IPS-NIHi7 (cell line): ENCODE data around the gene PITPNC1.
A peak's percentile ranks its signal among the peaks of the same experiment; 100 is the strongest.
"Not testable (repeated sequence)": the region's sequence is repeated elsewhere in the genome, so short reads cannot be mapped to it uniquely, and the experiment has no call there.

Experiments used
- DNase-seq: peaks from one replicate; pipeline ENCODE4 v3.0.0; 2012; ENCODE audit warnings: mixed read lengths; ENCODE audit errors: extremely low spot score

The PITPNC1 gene

GRCh38 chr17:67577429-67578141, 200.5 kb downstream of the PITPNC1 start:
- no peak for DNase-seq

- DNase-seq = no peak
Observed at GRCh38 chr17:67578142-67578457, 201.0 kb downstream of the PITPNC1 start.

GRCh38 chr17:67578679-67579405, 201.8 kb downstream of the PITPNC1 start:
- not testable (repeated sequence) for DNase-seq

- no peak for DNase-seq
Observed at GRCh38 chr17:67582673-67583081, 205.6 kb downstream of the PITPNC1 start.

GRCh38 chr17:67585077-67585602, 208.1 kb downstream of the PITPNC1 start:
- no peak for DNase-seq

GRCh38 chr17:67588326-67588725, 211.2 kb downstream of the PITPNC1 start:
- DNase-seq = no peak

GRCh38 chr17:67594115-67594880, 217.2 kb downstream of the PITPNC1 start:
- no peak for DNase-seq

GRCh38 chr17:67600408-67600807, 223.3 kb downstream of the PITPNC1 start:
- DNase-seq = no peak

- DNase-seq = no peak
Observed at GRCh38 chr17:67601897-67602296, 224.8 kb downstream of the PITPNC1 start.

- no peak for DNase-seq
Observed at GRCh38 chr17:67602444-67602843, 225.4 kb downstream of the PITPNC1 start.

- DNase-seq = peak; percentile 87
Observed at GRCh38 chr17:67602974-67603373, 225.9 kb downstream of the PITPNC1 start.

GRCh38 chr17:67605256-67605912, 228.3 kb downstream of the PITPNC1 start:
- DNase-seq = no peak

GRCh38 chr17:67606471-67606870, 229.4 kb downstream of the PITPNC1 start:
- DNase-seq = no peak

GRCh38 chr17:67606896-67607604, 230.0 kb downstream of the PITPNC1 start:
- DNase-seq = no peak

- DNase-seq = no peak
Observed at GRCh38 chr17:67610061-67610460, 233.0 kb downstream of the PITPNC1 start.

- no peak for DNase-seq
Observed at GRCh38 chr17:67613961-67614360, 236.9 kb downstream of the PITPNC1 start.

- no peak for DNase-seq
Observed at GRCh38 chr17:67615011-67615561, 238.0 kb downstream of the PITPNC1 start.

- DNase-seq = no peak
Observed at GRCh38 chr17:67615736-67616135, 238.7 kb downstream of the PITPNC1 start.

- DNase-seq = no peak
Observed at GRCh38 chr17:67617304-67617899, 240.3 kb downstream of the PITPNC1 start.

GRCh38 chr17:67619555-67619954, 242.5 kb downstream of the PITPNC1 start:
- DNase-seq = no peak

GRCh38 chr17:67620088-67620487, 243.0 kb downstream of the PITPNC1 start:
- no peak for DNase-seq
